Astrocyte (in vitro differentiated cells and primary cell): ENCODE data around the gene PXK. TPM values are rescaled to one million over a fixed set of nuclear protein-coding genes. Genes with fewer than 3 reads are reported as not detected.

Experiments
- DNase-seq: peaks from one replicate; pipeline ENCODE4 v3.0.0-alpha.2; 2010; ENCODE audit warnings: low read depth
- FAIRE-seq: peaks from 2 replicates; lab custom pipeline; 2011; peaks lifted over from hg19 to GRCh38; lab: Jason Lieb, UNC
- H2AFZ ChIP-seq: 2 replicates; pipeline ENCODE4 v1.6.0; 2012; ENCODE audit warnings: low read depth, low read length, inconsistent platforms
- H3K27ac ChIP-seq: 2 replicates; pipeline ENCODE4 v1.5.1; 2011; ENCODE audit warnings: low read depth, low read length, inconsistent platforms
- H3K27me3 ChIP-seq: 2 replicates; pipeline ENCODE4 v1.6.0; 2011; ENCODE audit warnings: low read length, inconsistent platforms; ENCODE audit not compliant: insufficient read depth
- H3K36me3 ChIP-seq: 2 replicates; pipeline ENCODE4 v1.5.1; 2011; ENCODE audit warnings: low read length, inconsistent platforms; ENCODE audit not compliant: insufficient read depth
- H3K4me1 ChIP-seq: 2 replicates; pipeline ENCODE4 v1.5.1; 2011; ENCODE audit warnings: low read length, inconsistent platforms; ENCODE audit not compliant: insufficient read depth
- H3K4me2 ChIP-seq: 2 replicates; pipeline ENCODE4 v1.6.0; 2012; ENCODE audit warnings: low read length, inconsistent platforms
- H3K4me3 ChIP-seq: 2 replicates; pipeline ENCODE4 v1.5.1; 2011; ENCODE audit warnings: low read depth, mild to moderate bottlenecking, low read length, inconsistent platforms; ENCODE audit not compliant: insufficient read depth
- H3K79me2 ChIP-seq: 2 replicates; pipeline ENCODE4 v1.6.0; 2012; ENCODE audit warnings: mild to moderate bottlenecking, low read length, inconsistent platforms; ENCODE audit not compliant: insufficient read depth
- H3K9ac ChIP-seq: 2 replicates; pipeline ENCODE4 v1.6.0; 2012; ENCODE audit warnings: mild to moderate bottlenecking, low read length, inconsistent platforms
- H3K9me3 ChIP-seq: 2 replicates; pipeline ENCODE4 v1.5.1; 2012; ENCODE audit warnings: low read depth, mild to moderate bottlenecking, low read length, inconsistent platforms; ENCODE audit not compliant: insufficient read depth
- H4K20me1 ChIP-seq: 2 replicates; pipeline ENCODE4 v1.6.0; 2012; ENCODE audit warnings: low read length, inconsistent platforms; ENCODE audit not compliant: insufficient read depth
- H3K27ac Mint-ChIP-seq: one replicate; pipeline ENCODE4 v1.8.0; 2021; ENCODE audit warnings: mild to moderate bottlenecking, mixed read lengths; ENCODE audit not compliant: unreplicated experiment
- H3K27me3 Mint-ChIP-seq: one replicate; pipeline ENCODE4 v1.8.0; 2021; ENCODE audit warnings: low read depth, mixed read lengths; ENCODE audit not compliant: unreplicated experiment
- H3K36me3 Mint-ChIP-seq: one replicate; pipeline ENCODE4 v1.8.0; 2021; ENCODE audit warnings: low read depth, mixed read lengths; ENCODE audit not compliant: unreplicated experiment
- H3K4me1 Mint-ChIP-seq: one replicate; pipeline ENCODE4 v1.8.0; 2021; ENCODE audit warnings: low read depth, mixed read lengths; ENCODE audit not compliant: unreplicated experiment
- H3K4me3 Mint-ChIP-seq: one replicate; pipeline ENCODE4 v1.8.0; 2021; ENCODE audit warnings: mild to moderate bottlenecking, moderate library complexity, mixed read lengths; ENCODE audit not compliant: unreplicated experiment
- H3K9me3 Mint-ChIP-seq: one replicate; pipeline ENCODE4 v1.8.0; 2021; ENCODE audit warnings: mild to moderate bottlenecking, mixed read lengths; ENCODE audit not compliant: unreplicated experiment
- CTCF ChIP-seq: IDR thresholded peaks from 2 replicates; pipeline ENCODE4 v1.5.1; 2011; ENCODE audit warnings: low read depth, mild to moderate bottlenecking, inconsistent platforms, low read length, moderate library complexity; ENCODE audit not compliant: insufficient read depth
- EZH2 ChIP-seq: IDR thresholded peaks from 2 replicates; pipeline ENCODE4 v1.6.1; 2012; ENCODE audit warnings: mild to moderate bottlenecking, low read length, inconsistent platforms; ENCODE audit not compliant: insufficient read depth
- total RNA-seq: library from RNA; stranded (reverse); gene quantifications from 2 replicates; pipeline ENCODE4 v1.2.1, GENCODE V29; 2021

Gene PXK
- total RNA-seq, 1 donor from 2014 or later, result 10.5 TPM

- Histone ChIP-seq H3K27ac (no peak overlapping the region), H3K9me3 (no peaks in the 10 kb centered on the region), H3K4me3 (no peak overlapping the region), H3K27me3 (no peaks in the 10 kb centered on the region), H3K36me3 (no peaks in the 10 kb centered on the region), H3K9ac (no peak overlapping the region), H3K79me2 (no peaks in the 10 kb centered on the region), H4K20me1 (no peaks in the 10 kb centered on the region), H2AFZ (no peak overlapping the region), H3K4me2 (no peak overlapping the region), H3K4me1 (peaks cover 8% of the 10 kb centered on the region)
- Mint-ChIP-seq H3K9me3 (no peaks in the 10 kb centered on the region), H3K36me3 (no peaks in the 10 kb centered on the region), H3K27me3 (no peaks in the 10 kb centered on the region), H3K27ac (no peak overlapping the region), H3K4me3 (no peak overlapping the region), H3K4me1 (peaks cover 6% of the 10 kb centered on the region)
- DNase-seq (no peak), FAIRE-seq (no peak)
- TF ChIP-seq EZH2 (no peak), CTCF (no peak)
These were observed 130.1 kb downstream of the PXK start for GRCh38 chr3:58462829-58463180.

GRCh38 chr3:58463181-58463941, 130.7 kb downstream of the PXK start:
- Mint-ChIP-seq H3K27me3 (no peaks in the 10 kb centered on the region), H3K9me3 (no peaks in the 10 kb centered on the region), H3K27ac (no peak overlapping the region), H3K4me1 (peaks cover 6% of the 10 kb centered on the region), H3K4me3 (no peak overlapping the region), H3K36me3 (no peaks in the 10 kb centered on the region)
- H4K20me1 ChIP-seq, result no peaks in the 10 kb centered on the region
- peak; percentile 8 for DNase-seq
- H3K9me3 ChIP-seq, result no peaks in the 10 kb centered on the region
- no peaks in the 10 kb centered on the region for H3K79me2 ChIP-seq
- no peaks in the 10 kb centered on the region for H3K27me3 ChIP-seq
- peaks cover 8% of the 10 kb centered on the region for H3K4me1 ChIP-seq
- H3K4me3 ChIP-seq, result no peak overlapping the region
- FAIRE-seq, result peak; percentile 52
- peak overlapping the region; percentile 3 for H2AFZ ChIP-seq
- no peaks in the 10 kb centered on the region for H3K36me3 ChIP-seq
- peak; percentile 79 for TF ChIP-seq CTCF
- TF ChIP-seq EZH2, result no peak
- no peak overlapping the region for H3K27ac ChIP-seq
- no peak overlapping the region for H3K9ac ChIP-seq
- peak overlapping the region; percentile 53 for H3K4me2 ChIP-seq

- FAIRE-seq, result no peak
- no peaks in the 10 kb centered on the region for H3K79me2 ChIP-seq
- no peaks in the 10 kb centered on the region for H3K36me3 ChIP-seq
These were observed 131.2 kb downstream of the PXK start for GRCh38 chr3:58463942-58464271.

More at GRCh38 chr3:58463942-58464271, 131.2 kb downstream of the PXK start:
- Histone ChIP-seq H3K4me3 (no peak overlapping the region), H3K9ac (no peak overlapping the region), H3K4me1 (peaks cover 8% of the 10 kb centered on the region), H3K4me2 (peak overlapping the region; percentile 53), H3K9me3 (no peaks in the 10 kb centered on the region), H3K27me3 (no peaks in the 10 kb centered on the region), H3K27ac (no peak overlapping the region), H2AFZ (peak overlapping the region; percentile 3), H4K20me1 (no peaks in the 10 kb centered on the region)
- no peak for TF ChIP-seq EZH2
- no peak for TF ChIP-seq CTCF
- Mint-ChIP-seq H3K27me3 (no peaks in the 10 kb centered on the region), H3K4me3 (no peak overlapping the region), H3K4me1 (peaks cover 6% of the 10 kb centered on the region), H3K27ac (no peak overlapping the region), H3K9me3 (no peaks in the 10 kb centered on the region), H3K36me3 (no peaks in the 10 kb centered on the region)
- DNase-seq, result peak; percentile 85
